GM12865 (cell line): ENCODE data around the gene NPAT.
"Not testable (repeated sequence)": the region's sequence is repeated elsewhere in the genome, so short reads cannot be mapped to it uniquely, and the experiment has no call there.

ENCODE experiments used
- DNase-seq: peaks from one replicate; pipeline ENCODE4 v3.0.0; 2010; ENCODE audit warnings: low read depth
- H3K4me3 ChIP-seq: 2 replicates; pipeline ENCODE4 v1.5.1; 2011; ENCODE audit warnings: mild to moderate bottlenecking, low read depth, low read length, control low read depth
- TF ChIP-seq, protein P1 (sequence below): IDR thresholded peaks from 2 replicates; pipeline ENCODE4 v1.5.1; 2011; ENCODE audit warnings: low read length, control low read depth, low read depth, inconsistent platforms; ENCODE audit not compliant: insufficient read depth; ENCODE audit errors: missing control alignments

NPAT gene

GRCh38 chr11:108135845-108136544, 86.4 kb downstream of the NPAT start:
- TF ChIP-seq, protein P1, sequence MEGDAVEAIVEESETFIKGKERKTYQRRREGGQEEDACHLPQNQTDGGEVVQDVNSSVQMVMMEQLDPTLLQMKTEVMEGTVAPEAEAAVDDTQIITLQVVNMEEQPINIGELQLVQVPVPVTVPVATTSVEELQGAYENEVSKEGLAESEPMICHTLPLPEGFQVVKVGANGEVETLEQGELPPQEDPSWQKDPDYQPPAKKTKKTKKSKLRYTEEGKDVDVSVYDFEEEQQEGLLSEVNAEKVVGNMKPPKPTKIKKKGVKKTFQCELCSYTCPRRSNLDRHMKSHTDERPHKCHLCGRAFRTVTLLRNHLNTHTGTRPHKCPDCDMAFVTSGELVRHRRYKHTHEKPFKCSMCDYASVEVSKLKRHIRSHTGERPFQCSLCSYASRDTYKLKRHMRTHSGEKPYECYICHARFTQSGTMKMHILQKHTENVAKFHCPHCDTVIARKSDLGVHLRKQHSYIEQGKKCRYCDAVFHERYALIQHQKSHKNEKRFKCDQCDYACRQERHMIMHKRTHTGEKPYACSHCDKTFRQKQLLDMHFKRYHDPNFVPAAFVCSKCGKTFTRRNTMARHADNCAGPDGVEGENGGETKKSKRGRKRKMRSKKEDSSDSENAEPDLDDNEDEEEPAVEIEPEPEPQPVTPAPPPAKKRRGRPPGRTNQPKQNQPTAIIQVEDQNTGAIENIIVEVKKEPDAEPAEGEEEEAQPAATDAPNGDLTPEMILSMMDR, result peak; percentile 28
- DNase-seq, result peak; percentile 49
- no peak overlapping the region for H3K4me3 ChIP-seq

DNA sequence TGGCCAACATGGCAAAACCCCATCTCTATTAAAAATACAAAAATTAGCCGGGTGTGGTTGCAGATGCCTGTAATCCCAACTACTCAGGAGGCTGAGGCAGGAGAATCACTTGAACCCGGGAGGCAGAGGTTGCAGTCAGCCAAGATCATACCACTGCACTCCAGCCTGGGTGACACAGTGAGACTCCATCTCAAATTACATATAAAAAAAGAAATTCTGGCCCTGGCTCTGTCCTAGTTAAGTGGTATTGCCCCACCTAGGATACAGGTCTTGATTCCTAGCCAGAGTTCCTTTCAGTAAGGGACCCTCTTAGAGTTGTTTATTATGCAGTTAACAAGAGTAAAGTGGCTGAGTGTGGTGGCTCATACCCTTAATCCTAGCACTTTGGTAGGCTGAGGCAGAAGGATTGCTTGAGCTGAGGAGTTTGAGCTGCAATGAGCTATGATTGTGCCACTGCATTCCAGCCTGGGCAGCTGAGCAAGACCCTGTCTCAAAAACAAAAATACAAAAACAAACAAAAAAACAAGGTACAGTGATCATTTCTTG, 89.4 kb downstream of the NPAT start:
- not testable (repeated sequence) for H3K4me3 ChIP-seq, DNase-seq

DNA sequence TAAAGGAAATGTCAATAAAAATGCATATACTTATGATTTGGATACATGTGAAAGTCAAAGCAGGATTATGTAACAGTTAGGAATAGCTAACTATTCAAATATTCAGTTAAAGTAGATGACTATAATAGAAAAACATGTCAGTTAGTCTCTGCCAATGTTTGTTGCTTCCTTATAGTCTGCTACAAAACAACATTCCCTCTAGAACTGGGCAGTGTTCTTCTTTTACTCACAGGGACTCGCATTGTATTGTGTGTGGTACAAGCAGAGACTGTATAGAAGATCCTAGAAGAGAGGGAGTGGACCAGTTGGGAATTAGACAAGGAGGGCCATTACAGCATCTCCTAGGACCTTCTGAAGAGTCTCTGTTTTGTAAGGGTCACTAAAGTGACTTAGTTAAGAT, 90.4 kb downstream of the NPAT start:
- no peak for DNase-seq
- TF ChIP-seq, protein P1, result no peak
- H3K4me3 ChIP-seq, result no peak overlapping the region

GRCh38 chr11:108128772-108129171, 93.7 kb downstream of the NPAT start:
- TF ChIP-seq, protein P1, result no peak
- no peak overlapping the region for H3K4me3 ChIP-seq
- no peak for DNase-seq

- H3K4me3 ChIP-seq, result no peak overlapping the region
- TF ChIP-seq, protein P1, result no peak
- no peak for DNase-seq
Observed at GRCh38 chr11:108125096-108125495, 97.3 kb downstream of the NPAT start.

DNA sequence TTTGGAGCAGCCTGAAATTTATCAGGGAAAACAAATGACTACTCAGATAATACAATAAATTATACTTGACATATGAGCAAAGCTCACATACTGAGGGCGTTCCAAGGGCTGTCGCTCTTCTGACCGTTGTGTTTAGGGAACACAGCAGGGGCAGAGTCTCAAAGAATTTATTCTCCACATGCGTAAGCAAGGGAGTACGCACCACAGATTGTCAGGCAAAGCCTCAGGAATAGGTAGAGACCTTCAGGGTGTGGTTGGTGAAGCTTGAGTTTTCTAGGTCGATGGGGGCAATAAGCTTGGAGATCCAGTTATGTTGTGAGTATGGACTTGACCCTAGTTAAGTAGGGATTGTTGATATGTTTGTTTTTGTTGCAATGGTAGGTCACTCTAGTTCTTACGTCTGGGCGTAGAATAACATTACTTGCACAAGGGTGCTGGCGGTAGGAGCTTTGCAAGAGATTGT, 100.2 kb downstream of the NPAT start:
- H3K4me3 ChIP-seq, result peak overlapping the region; percentile 69
- no peak for DNase-seq
- TF ChIP-seq, protein P1, result no peak

GRCh38 chr11:108121274-108122155, 100.9 kb downstream of the NPAT start, which contains the start of gene ACAT1:
Gene ACAT1, plus strand, starts transcription at chr11:108121567. Its CDS starts 40 bp downstream, at chr11:108121607.
- TF ChIP-seq, protein P1, result peak; percentile 33
- peak within 1 kb of the TSS; percentile 69 for H3K4me3 ChIP-seq
- DNase-seq, result peak; percentile 95

- DNase-seq, result not testable (repeated sequence)
- H3K4me3 ChIP-seq, result peak overlapping the region; percentile 69
Observed at GRCh38 chr11:108120936-108121273, 101.5 kb downstream of the NPAT start.
